ENCODE results near the gene ATP23.

ATP23 gene

GRCh38 chr12:57984629-57985151, 43.3 kb downstream of the ATP23 start:
- DNase-seq: no peak

GRCh38 chr12:57985685-57986084, 44.3 kb downstream of the ATP23 start:
- no peak for DNase-seq

- DNase-seq: no peak
Observed at GRCh38 chr12:57989838-57990237, 48.5 kb downstream of the ATP23 start.

- no peak for DNase-seq
Observed at GRCh38 chr12:57990241-57990883, 49.0 kb downstream of the ATP23 start.

GRCh38 chr12:57992001-57992400, 50.6 kb downstream of the ATP23 start:
- DNase-seq: no peak

- DNase-seq: no peak
Observed at GRCh38 chr12:57993030-57993429, 51.7 kb downstream of the ATP23 start.

- DNase-seq: no peak
Observed at GRCh38 chr12:57993834-57994233, 52.5 kb downstream of the ATP23 start.

- DNase-seq: no peak
Observed at GRCh38 chr12:57996520-57996919, 55.2 kb downstream of the ATP23 start.

GRCh38 chr12:57998251-57998650, 56.9 kb downstream of the ATP23 start:
- DNase-seq: no peak

- no peak for DNase-seq
Observed at GRCh38 chr12:58000499-58000898, 59.1 kb downstream of the ATP23 start.

- DNase-seq: no peak
Observed at GRCh38 chr12:58007875-58008274, 66.5 kb downstream of the ATP23 start.

- no peak for DNase-seq
Observed at GRCh38 chr12:58008634-58009033, 67.3 kb downstream of the ATP23 start.

Data from stimulated activated CD4-positive, alpha-beta T cell treated with anti-CD3 and anti-CD28 coated beads, Interleukin-2, amount 100 ng/mL, for 24 hours (primary cell).